Pancreas (tissue), 10 donors: Measurements from ENCODE around the gene DUSP16. TPM values are rescaled to one million over a fixed set of nuclear protein-coding genes. Genes with fewer than 3 reads are reported as not detected.

Experiments
- ATAC-seq, 4 donors: fragments of 200-7000 bp; cut with Tn5 transposase; one replicate each; pipeline versions ENCODE4 v1.8.0 to v1.9.1; 2020; ENCODE audit warnings: mild to moderate bottlenecking in 4 of 4, moderate library complexity in 4 of 4
- DNase-seq, 6 donors: peaks; one replicate each; pipeline ENCODE4 v3.0.0-alpha.2; 2020
- FAIRE-seq: peaks from 2 replicates; lab custom pipeline; 2012; peaks lifted over from hg19 to GRCh38; lab: Jason Lieb, UNC
- H3K27ac ChIP-seq, 4 donors: fragments of 200-600 bp; sonication (generic); 1 replicate in 3 of 4; 2 replicates in 1 of 4; pipeline versions ENCODE4 v1.5.0 to v1.8.0; 2020
- H3K27me3 ChIP-seq, 4 donors: fragments of 200-600 bp; one replicate each; pipeline ENCODE4 v1.8.0; 2021
- H3K36me3 ChIP-seq, 3 donors: fragments of 200-600 bp; sonication (generic) in 1 of 3; one replicate each; pipeline versions ENCODE4 v1.5.0 to v1.8.0; 2020 to 2021
- H3K4me1 ChIP-seq, 3 donors: fragments of 200-600 bp; one replicate each; pipeline ENCODE4 v1.8.0; 2021
- H3K4me3 ChIP-seq, 4 donors: fragments of 200-600 bp; sonication (generic) in 2 of 4; one replicate each; pipeline versions ENCODE4 v1.5.0 to v1.8.0; 2020 to 2021
- H3K9me3 ChIP-seq, 4 donors: fragments of 200-600 bp; one replicate each; pipeline ENCODE4 v1.8.0; 2021
- CTCF ChIP-seq, 4 donors: fragments of 200-600 bp; sonication (generic) in 3 of 4; IDR thresholded peaks; one replicate each; pipeline versions ENCODE4 v1.5.0 to v1.8.0; 2021; ENCODE audit warnings: antibody characterized with exemption in 4 of 4
- WGBS, 2 donors: extraction: QIAGEN DNeasy Blood & Tissue Kit; methylation state at CpG; one replicate each; pipeline ENCODE4 v1.1.7; 2013; 5-methylcytosine and 5-hydroxymethylcytosine counted together
- intact Hi-C, 3 donors: fragments of 100-400 bp; cut with DNase I; formaldehyde crosslinking; loops; one replicate each; pipeline versions ENCODE4 v1.11.1 to v1.14.2; 2022
- polyA plus RNA-seq, 2 donors: library from polyadenylated mRNA; stranded (reverse); fragments of 200-250 nt; gene quantifications; one replicate each; pipeline ENCODE4 v1.2.3, GENCODE V29; 2013
- total RNA-seq, 6 donors: library from RNA; stranded (reverse); fragmentation: NEBNext Ultra II Directional in 4 of 6; extraction: Animal tissue kit (Norgen Biotek cat#: 25700) in 4 of 6; gene quantifications; one replicate each; pipeline versions ENCODE4 v1.2.1 to v1.2.4, GENCODE V29; 2021 to 2023
- donor health status: healthy with polysubstance abuse.
- donor health status: DM: no; HTN: no; CAD: no; lungs with moderate emphysema.
- donor health status: DM: no; HTN: no; CAD: no.
- donor health status: control.
- donor health status: control.
- donor health status: Bipolar disorder and iron deficiency.
- donor health status: DM: yes; HTN: yes; CAD: no.
- donor health status: DM: no; HTN: no; CAD: no.
- donor health status: DM: no; HTN: no; CAD: no.
- donor health status: DM: yes; HTN: yes; CAD: no.

Gene DUSP16
- total and polyA plus RNA-seq, 8 donors = 5.8 to 38.7 (median 26.5) TPM

- no peak for TF ChIP-seq CTCF (IDR thresholded peaks at IDR 0.05)
- intact Hi-C loops = no loop called here
- WGBS, 2 donors = 92 to 96% methylated on average over 8 of the region's 8 CpGs
Measured at GRCh38 chr12:12521044-12521485, 41.6 kb downstream of the DUSP16 start.

GRCh38 chr12:12520273-12520672 lies 42.4 kb downstream of the DUSP16 start:
- H3K27ac ChIP-seq = no peak overlapping the region
- ATAC-seq = no peak
- H3K9me3 ChIP-seq = no peaks in the 10 kb centered on the region
- FAIRE-seq = no peak
- H3K27me3 ChIP-seq = no peaks in the 10 kb centered on the region
- TF ChIP-seq CTCF (IDR thresholded peaks at IDR 0.05) = no peak
- no peak for DNase-seq
- H3K36me3 ChIP-seq = peaks cover 0 to 10% (median 0%) of the 10 kb centered on the region in 3 donors
- intact Hi-C loops = no loop called here
- peaks cover 0 to 30% (median 0%) of the 10 kb centered on the region in 3 donors for H3K4me1 ChIP-seq
- H3K4me3 ChIP-seq = no peak overlapping the region

More at GRCh38 chr12:12521044-12521485, 41.6 kb downstream of the DUSP16 start:
- peaks cover 0 to 10% (median 0%) of the 10 kb centered on the region in 3 donors for H3K36me3 ChIP-seq
- H3K27ac ChIP-seq = no peak overlapping the region
- ATAC-seq (no peak), FAIRE-seq (no peak), DNase-seq (no peak)
- peaks cover 2 to 32% (median 3%) of the 10 kb centered on the region in 3 donors for H3K4me1 ChIP-seq
- no peak overlapping the region for H3K4me3 ChIP-seq
- H3K27me3 ChIP-seq = no peaks in the 10 kb centered on the region
- H3K9me3 ChIP-seq = no peaks in the 10 kb centered on the region

GRCh38 chr12:12519354-12519998 lies 43.2 kb downstream of the DUSP16 start:
- Histone ChIP-seq H3K4me3 (no peak overlapping the region), H3K9me3 (no peaks in the 10 kb centered on the region), H3K36me3 (peaks cover 0 to 10% (median 0%) of the 10 kb centered on the region in 3 donors), H3K27me3 (no peaks in the 10 kb centered on the region), H3K4me1 (peaks cover 0 to 30% (median 0%) of the 10 kb centered on the region in 3 donors), H3K27ac (no peak overlapping the region)
- intact Hi-C loops = no loop called here
- no peak for DNase-seq
- TF ChIP-seq CTCF (IDR thresholded peaks at IDR 0.05) = no peak
- FAIRE-seq = no peak
- WGBS, 2 donors = 44 to 52% methylated on average over 4 of the region's 4 CpGs
- peak in 3 of 4 donors; percentile 33 to 68 (median 42) for ATAC-seq

- no peak for FAIRE-seq
Measured at GRCh38 chr12:12518919-12519318, 43.7 kb downstream of the DUSP16 start.

More at GRCh38 chr12:12518919-12519318, 43.7 kb downstream of the DUSP16 start:
- Histone ChIP-seq H3K4me3 (no peak overlapping the region), H3K27ac (no peak overlapping the region), H3K4me1 (peaks cover 0 to 30% (median 0%) of the 10 kb centered on the region in 3 donors), H3K9me3 (no peaks in the 10 kb centered on the region), H3K36me3 (peaks cover 0 to 10% (median 0%) of the 10 kb centered on the region in 3 donors), H3K27me3 (no peaks in the 10 kb centered on the region)
- DNase-seq = no peak
- WGBS, 2 donors = 68 to 72% methylated on average over 4 of the region's 4 CpGs
- ATAC-seq = no peak
- intact Hi-C loops = no loop called here
- TF ChIP-seq CTCF (IDR thresholded peaks at IDR 0.05) = no peak
